Measurements from ENCODE around the gene BACE2. TPM values are rescaled to one million over a fixed set of nuclear protein-coding genes. Genes with fewer than 3 reads are reported as not detected.

BACE2 gene
- polyA plus RNA-seq, 2 of the 4 experiments (the other 2 are of a cell fraction) = 15.2 to 26.0 TPM

GRCh38 chr21:41317458-41317857 lies 149.5 kb downstream of the BACE2 start:
- no peak for TF ChIP-seq CTCF (IDR thresholded peaks at IDR 0.05)
- TF ChIP-seq ZFP36 (IDR thresholded peaks at IDR 0.05; ENCODE audit: borderline replicate concordance, partially characterized antibody) = no peak
- ATAC-seq (no peak), DNase-seq (ENCODE audit: low read depth in 1 of 2, low spot score in 1 of 2) (no peak), FAIRE-seq (no peak)
- ChIA-PET POLR2A (no interaction called here), CTCF (interaction anchor here (3.6 kb wide), 1 partner anchor 34 kb away, joined by 11 read pairs; no protein-coding TSS in a partner anchor)
- Histone ChIP-seq H3K4me2 (no peak overlapping the region), H3K4me1 (no peaks in the 10 kb centered on the region), H3K9me3 (no peaks in the 10 kb centered on the region), H3K4me3 (no peak overlapping the region), H3K27ac (no peak overlapping the region)
- WGBS (ENCODE audit: missing lambda C conversion rate) = 80% methylated on average over 10 of the region's 10 CpGs

- no peak for FAIRE-seq
- POLR2A ChIA-PET = no interaction called here
These were observed 150.3 kb downstream of the BACE2 start for GRCh38 chr21:41318218-41318617.

GRCh38 chr21:41319273-41319672 lies 151.3 kb downstream of the BACE2 start:
- CTCF ChIA-PET = interaction anchor here (1.1 to 3.6 kb wide), 2 partner anchors 13 to 36 kb away, joined by 3 to 11 read pairs; no protein-coding TSS in a partner anchor
- FAIRE-seq = no peak
- H3K4me3 ChIP-seq = no peak overlapping the region

More at GRCh38 chr21:41318218-41318617, 150.3 kb downstream of the BACE2 start:
- CTCF ChIA-PET = interaction anchor here (3.6 kb wide), 1 partner anchor 35 kb away, joined by 11 read pairs; no protein-coding TSS in a partner anchor
- no peak overlapping the region for H3K27ac ChIP-seq
- no peaks in the 10 kb centered on the region for H3K9me3 ChIP-seq
- WGBS (ENCODE audit: missing lambda C conversion rate) = 72% methylated on average over 8 of the region's 9 CpGs
- H3K4me3 ChIP-seq = no peak overlapping the region
- ATAC-seq (no peak), DNase-seq (ENCODE audit: low read depth in 1 of 2, low spot score in 1 of 2) (no peak)
- TF ChIP-seq GATA3 (IDR thresholded peaks at IDR 0.05; ENCODE audit: borderline replicate concordance) = no peak
- no peak for TF ChIP-seq CTCF (IDR thresholded peaks at IDR 0.05)
- TF ChIP-seq NFE2L2 (conservative IDR thresholded peaks at IDR 0.05; ENCODE audit: low read length) = no peak
- TF ChIP-seq FOXS1 (CRISPR knock-in tag; IDR thresholded peaks at IDR 0.05) = no peak
- TF ChIP-seq SMC3 (IDR thresholded peaks at IDR 0.05) = no peak
- TF ChIP-seq FOSL2 (IDR thresholded peaks at IDR 0.05) = no peak
- TF ChIP-seq FOSL2 (CRISPR knock-in tag; IDR thresholded peaks at IDR 0.05) = no peak
- TF ChIP-seq RCOR1 (IDR thresholded peaks at IDR 0.05; ENCODE audit: low read depth, low read length) = no peak
- no peak for TF ChIP-seq RARB (CRISPR knock-in tag; IDR thresholded peaks at IDR 0.05)
- TF ChIP-seq ELK1 (IDR thresholded peaks at IDR 0.05; ENCODE audit: low read depth, low read length) = no peak
- no peak for TF ChIP-seq NPAS2 (CRISPR knock-in tag; IDR thresholded peaks at IDR 0.05; ENCODE audit: borderline replicate concordance)
- TF ChIP-seq TP53 (CRISPR knock-in tag; IDR thresholded peaks at IDR 0.05) = no peak
- TF ChIP-seq JUNB (IDR thresholded peaks at IDR 0.05) = no peak
- no peaks in the 10 kb centered on the region for H3K4me1 ChIP-seq
- H3K4me2 ChIP-seq = no peak overlapping the region

More at GRCh38 chr21:41319273-41319672, 151.3 kb downstream of the BACE2 start:
- TF ChIP-seq KDM1A (IDR thresholded peaks at IDR 0.05; ENCODE audit: low read depth) (no peak), POLR2AphosphoS2 (conservative IDR thresholded peaks at IDR 0.05; ENCODE audit: low read length) (no peak), REST (IDR thresholded peaks at IDR 0.05) (no peak), CBX2 (IDR thresholded peaks at IDR 0.05; ENCODE audit: borderline replicate concordance, low read depth) (no peak)
- no peak overlapping the region for H3K27ac ChIP-seq
- no peaks in the 10 kb centered on the region for H3K4me1 ChIP-seq
- POLR2A ChIA-PET = no interaction called here
- ATAC-seq (no peak), DNase-seq (ENCODE audit: low read depth in 1 of 2, low spot score in 1 of 2) (no peak)
- H3K9me3 ChIP-seq = no peaks in the 10 kb centered on the region
- 49% methylated on average over 5 of the region's 7 CpGs for WGBS (ENCODE audit: missing lambda C conversion rate)
- H3K4me2 ChIP-seq = no peak overlapping the region
